HCT116 (cell line): Measurements from ENCODE around the gene NFASC. TPM values are rescaled to one million over a fixed set of nuclear protein-coding genes. Genes with fewer than 3 reads are reported as not detected.

ENCODE experiments used
- ATAC-seq: fragments of 200-7000 bp; cut with Tn5 transposase; 2 replicates; pipeline ENCODE4 v1.9.1; 2020; ENCODE audit warnings: mild to moderate bottlenecking, moderate library complexity
- BruUV-seq: library from RNA; stranded (reverse); fragments of 400-500 nt; replicated peaks from 2 replicates; lab custom pipeline; 2021; lab: Mats Ljungman, UMichigan
- CTCF ChIA-PET: fragments of 300-600 bp; sonication (Branson Sonifier 250); formaldehyde crosslinking; loops from one replicate; lab custom pipeline; 2021; ENCODE audit warnings: antibody characterized with exemption; lab: Charles Lee
- POLR2A ChIA-PET: fragments of 300-600, 350-600 bp; sonication (Branson Sonifier 250); formaldehyde crosslinking; loops from one replicate; lab custom pipeline; 2021; ENCODE audit warnings: antibody characterized with exemption; lab: Charles Lee
- RAD21 ChIA-PET, 2 experiments: fragments of 300-600 bp; sonication (Branson Sonifier 250); formaldehyde crosslinking; loops; one replicate each; lab custom pipeline; 2023; ENCODE audit warnings: low total read pairs in 2 of 2; ENCODE audit not compliant: uncharacterized antibody in 2 of 2, unreplicated experiment in 2 of 2, low non-redundant PET in 1 of 2; lab: Charles Lee
- DNase-seq: peaks from one replicate; pipeline ENCODE4 v3.0.0-alpha.2; 2010; ENCODE audit warnings: low read depth, low spot score
- H2AFZ ChIP-seq: fragments of 200-600 bp; shearing (Covaris generic), sonication (generic); 2 replicates; pipeline ENCODE4 v1.6.1; 2017; ENCODE audit warnings: low read depth, mixed run types, mixed read lengths, antibody characterized with exemption, low read length; ENCODE audit not compliant: poor library complexity, severe bottlenecking
- H3K27ac ChIP-seq: 2 replicates; pipeline ENCODE4 v1.5.1; 2012; ENCODE audit warnings: low read depth, low read length
- H3K27me3 ChIP-seq: fragments of 200-600 bp; sonication (generic); 2 replicates; pipeline ENCODE4 v1.6.1; 2016; ENCODE audit warnings: mixed run types, low read length, mixed read lengths; ENCODE audit not compliant: insufficient read depth
- H3K36me3 ChIP-seq, 2 experiments: fragments of 200-500 bp in 1 of 2; fragments of 200-600 bp in 1 of 2; sonication (Bioruptor generic) in 1 of 2; sonication (generic) in 1 of 2; 2 replicates each; pipeline versions ENCODE4 v1.5.1 to v1.6.1; 2014 to 2016; ENCODE audit warnings: low read length in 2 of 2, inconsistent platforms in 1 of 2, mixed read lengths in 1 of 2, mixed run types in 1 of 2; ENCODE audit not compliant: insufficient read depth in 2 of 2, control insufficient read depth in 1 of 2
- H3K4me1 ChIP-seq, 2 experiments: fragments of 200-600 bp in 1 of 2; sonication (generic) in 1 of 2; 2 replicates each; pipeline versions ENCODE4 v1.5.1 to v1.6.1; 2012 to 2017; ENCODE audit warnings: low read length in 2 of 2, inconsistent platforms in 1 of 2, mild to moderate bottlenecking in 1 of 2, mixed read lengths in 1 of 2, mixed run types in 1 of 2, moderate library complexity in 1 of 2; ENCODE audit not compliant: insufficient read depth in 2 of 2, control insufficient read depth in 1 of 2
- H3K4me2 ChIP-seq: fragments of 200-600 bp; sonication (generic); 2 replicates; pipeline ENCODE4 v1.6.1; 2017; ENCODE audit warnings: mixed run types, low read length, mixed read lengths
- H3K4me3 ChIP-seq, 2 experiments: fragments of 200-600 bp in 1 of 2; sonication (generic) in 1 of 2; replicated peaks in 1 of 2; 2 replicates each; pipeline ENCODE4 v1.5.1; 2011 to 2016; ENCODE audit warnings: low read length in 2 of 2, control low read depth in 1 of 2, low read depth in 1 of 2, mild to moderate bottlenecking in 1 of 2, mixed read lengths in 1 of 2, mixed run types in 1 of 2
- H3K79me2 ChIP-seq: fragments of 200-600 bp; sonication (generic); 2 replicates; pipeline ENCODE4 v1.6.1; 2017; ENCODE audit warnings: mild to moderate bottlenecking, mixed run types, low read length, moderate library complexity, mixed read lengths; ENCODE audit not compliant: insufficient read depth
- H3K9ac ChIP-seq: fragments of 200-600 bp; sonication (generic); 2 replicates; pipeline ENCODE4 v1.6.1; 2016; ENCODE audit warnings: low read length, mixed read lengths
- H3K9me2 ChIP-seq: fragments of 200-600 bp; sonication (generic), shearing (Covaris generic); 2 replicates; pipeline ENCODE4 v1.6.1; 2017; ENCODE audit warnings: mixed run types, mild to moderate bottlenecking, moderate library complexity; ENCODE audit not compliant: insufficient read depth
- H3K9me3 ChIP-seq, 2 experiments: fragments of 200-500 bp in 1 of 2; fragments of 200-600 bp in 1 of 2; sonication (Bioruptor generic) in 1 of 2; sonication (generic) in 1 of 2; 2 replicates each; pipeline ENCODE4 v1.6.1; 2014 to 2017; ENCODE audit warnings: low read length in 2 of 2, mixed read lengths in 2 of 2, inconsistent platforms in 1 of 2, low read depth in 1 of 2, mild to moderate bottlenecking in 1 of 2, mixed run types in 1 of 2, moderate library complexity in 1 of 2; ENCODE audit not compliant: control insufficient read depth in 1 of 2, insufficient read depth in 1 of 2
- H4K20me1 ChIP-seq: fragments of 200-600 bp; sonication (generic), shearing (Covaris generic); 2 replicates; pipeline ENCODE4 v1.6.1; 2017; ENCODE audit warnings: mixed run types, mild to moderate bottlenecking, moderate library complexity; ENCODE audit not compliant: insufficient read depth
- CBX3 ChIP-seq: IDR thresholded peaks from 2 replicates; pipeline ENCODE4 v1.6.1; 2012; ENCODE audit warnings: low read depth
- CEBPB ChIP-seq: IDR thresholded peaks from 2 replicates; pipeline ENCODE4 v1.6.1; 2012; ENCODE audit warnings: low read depth
- CTCF ChIP-seq, 3 experiments: fragments of 200-600 bp in 1 of 3; sonication (generic) in 1 of 3; IDR thresholded peaks in 2 of 3; conservative IDR thresholded peaks in 1 of 3; 2 replicates each; pipeline ENCODE4 v1.5.1; 2012 to 2017; ENCODE audit warnings: low read depth in 2 of 3, low read length in 2 of 3, antibody characterized with exemption in 1 of 3, borderline replicate concordance in 1 of 3, control low read depth in 1 of 3, mild to moderate bottlenecking in 1 of 3, mixed read lengths in 1 of 3, mixed run types in 1 of 3, moderate library complexity in 1 of 3; ENCODE audit not compliant: insufficient read depth in 1 of 3
- EGR1 ChIP-seq: IDR thresholded peaks from 2 replicates; pipeline ENCODE4 v1.6.1; 2012; ENCODE audit warnings: low read depth
- EZH2 ChIP-seq: fragments of 200-600 bp; sonication (generic); IDR thresholded peaks from 2 replicates; pipeline ENCODE4 v1.6.1; 2017; ENCODE audit warnings: antibody characterized with exemption, mixed run types
- EZH2phosphoT487 ChIP-seq: fragments of 200-600 bp; IDR thresholded peaks from 2 replicates; pipeline ENCODE4 v1.6.1; 2018; ENCODE audit warnings: antibody characterized with exemption, borderline replicate concordance
- FOSL1 ChIP-seq: IDR thresholded peaks from 2 replicates; pipeline ENCODE4 v1.6.1; 2012; ENCODE audit warnings: low read depth
- JUND ChIP-seq: IDR thresholded peaks from 2 replicates; pipeline ENCODE4 v1.6.1; 2012
- MAX ChIP-seq: IDR thresholded peaks from 2 replicates; pipeline ENCODE4 v1.6.1; 2012
- POLR2AphosphoS5 ChIP-seq: IDR thresholded peaks from 2 replicates; pipeline ENCODE4 v1.6.1; 2011; ENCODE audit warnings: mild to moderate bottlenecking, low read depth, low read length, moderate library complexity
- REST ChIP-seq: IDR thresholded peaks from 2 replicates; pipeline ENCODE4 v1.6.1; 2012; ENCODE audit warnings: low read depth
- TCF7L2 ChIP-seq: IDR thresholded peaks from 2 replicates; pipeline ENCODE4 v1.7.0; 2011; ENCODE audit warnings: borderline replicate concordance, inconsistent platforms; ENCODE audit not compliant: insufficient read depth, insufficient read length; ENCODE audit errors: extremely low read depth
- YY1 ChIP-seq: IDR thresholded peaks from 2 replicates; pipeline ENCODE4 v1.6.1; 2011; ENCODE audit warnings: low read length, low read depth, moderate library complexity, mild to moderate bottlenecking; ENCODE audit not compliant: insufficient replicate concordance; ENCODE audit errors: extremely low read depth
- ZFX ChIP-seq: fragments of 450-650 bp; IDR thresholded peaks from 2 replicates; pipeline ENCODE4 v1.6.1; 2017
- ZNF274 ChIP-seq: fragments of 200-500 bp; sonication (Bioruptor generic); IDR thresholded peaks from 2 replicates; pipeline ENCODE4 v1.6.1; 2014; ENCODE audit warnings: mild to moderate bottlenecking, low read depth, low read length, inconsistent platforms
- intact Hi-C: fragments of 100-400 bp; cut with micrococcal nuclease; formaldehyde crosslinking; loops from 2 replicates; pipeline ENCODE4 v1.10.0; 2022
- total RNA-seq: library from RNA; stranded (reverse); gene quantifications from one replicate; pipeline ENCODE4 v1.2.1, GENCODE V29; 2021; ENCODE audit not compliant: unreplicated experiment
- TF ChIP-seq, protein P1 (sequence below): IDR thresholded peaks from 2 replicates; pipeline ENCODE4 v1.6.1; 2012

The NFASC gene
- total RNA-seq, 1 experiment from 2014 or later: 0.57 TPM

DNA sequence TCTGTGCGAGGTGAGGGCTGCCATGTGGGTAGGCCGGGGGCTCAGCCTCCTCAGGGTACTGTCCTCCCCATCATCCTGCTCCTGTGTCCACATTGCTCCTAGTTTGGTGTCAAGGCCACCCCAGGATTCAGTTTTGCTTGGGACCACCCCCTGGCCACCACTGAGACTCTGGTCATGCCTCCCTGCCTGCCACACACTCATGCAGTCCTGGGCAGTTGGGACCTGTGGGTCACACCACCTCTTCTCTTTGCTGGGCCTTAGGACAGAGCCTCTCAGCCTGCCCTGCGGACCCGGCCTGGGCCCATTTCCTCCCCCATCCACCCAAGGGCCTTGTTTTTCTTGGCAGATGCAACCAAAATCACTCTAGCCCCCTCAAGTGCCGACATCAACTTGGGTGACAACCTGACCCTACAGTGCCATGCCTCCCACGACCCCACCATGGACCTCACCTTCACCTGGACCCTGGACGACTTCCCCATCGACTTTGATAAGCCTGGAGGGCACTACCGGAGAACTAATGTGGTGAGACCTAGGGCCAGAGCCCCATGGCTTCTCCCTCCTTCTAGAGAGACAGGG is 194.2 kb downstream of the NFASC start:
- BruUV-seq: no TSS peak
- RAD21 ChIA-PET: no interaction called here
- POLR2A ChIA-PET: no interaction called here
- Histone ChIP-seq H3K4me3 (no peak overlapping the region), H3K27me3 (no peaks in the 10 kb centered on the region), H4K20me1 (no peaks in the 10 kb centered on the region), H3K9me3 (no peaks in the 10 kb centered on the region), H3K4me2 (no peak overlapping the region), H3K79me2 (no peaks in the 10 kb centered on the region), H2AFZ (no peak overlapping the region), H3K27ac (no peak overlapping the region)
- intact Hi-C loops: loop anchor here (5.0 kb wide), 1 partner anchor 258 kb away; no protein-coding TSS in a partner anchor
- no peak for DNase-seq
- no peak for TF ChIP-seq YY1
- TF ChIP-seq EGR1: no peak
- no peak for TF ChIP-seq REST
- no peak for TF ChIP-seq CEBPB
- no peak for TF ChIP-seq FOSL1
- no peak for TF ChIP-seq TCF7L2
- TF ChIP-seq EZH2: no peak
- no peak for TF ChIP-seq ZNF274
- no peak for TF ChIP-seq EZH2phosphoT487
- no peak for TF ChIP-seq ZFX
- no peak for TF ChIP-seq MAX
- no peak for TF ChIP-seq CTCF (IDR thresholded peaks at IDR 0.05 in 2 of 3, conservative IDR thresholded peaks at IDR 0.05 in 1 of 3; ENCODE audit: borderline replicate concordance in 1 of 3, insufficient read depth in 1 of 3, low read depth in 2 of 3, low read length in 2 of 3)
- TF ChIP-seq, protein P1, sequence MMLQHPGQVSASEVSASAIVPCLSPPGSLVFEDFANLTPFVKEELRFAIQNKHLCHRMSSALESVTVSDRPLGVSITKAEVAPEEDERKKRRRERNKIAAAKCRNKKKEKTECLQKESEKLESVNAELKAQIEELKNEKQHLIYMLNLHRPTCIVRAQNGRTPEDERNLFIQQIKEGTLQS: no peak
- TF ChIP-seq POLR2AphosphoS5: no peak
- no peak for TF ChIP-seq JUND
- no peak for TF ChIP-seq CBX3
- TF ChIP-seq, all 23 proteins: peak for 0
- CTCF ChIA-PET: interaction anchor here (1.1 to 2.2 kb wide), 2 partner anchors 76 to 89 kb away, joined by 3 to 14 read pairs; no protein-coding TSS in a partner anchor
- H3K9ac ChIP-seq: no peak overlapping the region
- ATAC-seq: no peak
- H3K4me1 ChIP-seq: no peaks in the 10 kb centered on the region; a peak in 1 of 4 replicates
- no peaks in the 10 kb centered on the region for H3K36me3 ChIP-seq
- H3K9me2 ChIP-seq: no peaks in the 10 kb centered on the region
